MM.1S (cell line): ENCODE measurements around the gene ARHGEF33.
"Not testable (repeated sequence)": the region's sequence is repeated elsewhere in the genome, so short reads cannot be mapped to it uniquely, and the experiment has no call there.

Experiments
- DNase-seq: peaks from one replicate; pipeline ENCODE4 v3.0.0-alpha.2; 2015
- H2AFZ ChIP-seq: fragments of 300-600 bp; sonication (generic); 2 replicates; pipeline ENCODE4 v1.6.0; 2016; ENCODE audit warnings: antibody characterized with exemption, low read length
- H3F3A ChIP-seq: fragments of 300-600 bp; sonication (generic); 2 replicates; pipeline ENCODE4 v1.6.1; 2016; ENCODE audit warnings: mild to moderate bottlenecking, antibody characterized with exemption, low read length, moderate library complexity, mixed read lengths; ENCODE audit not compliant: insufficient read depth
- H3K27ac ChIP-seq: fragments of 300-600 bp; sonication (generic); 2 replicates; pipeline ENCODE4 v1.5.1; 2016; ENCODE audit warnings: mild to moderate bottlenecking, low read length
- H3K27me3 ChIP-seq: fragments of 300-600 bp; sonication (generic); replicated peaks from 2 replicates; pipeline ENCODE4 v1.6.0; 2016; ENCODE audit warnings: low read length; ENCODE audit not compliant: insufficient read depth
- H3K36me3 ChIP-seq: fragments of 300-600 bp; sonication (generic); replicated peaks from 2 replicates; pipeline ENCODE4 v1.6.1; 2016; ENCODE audit warnings: mild to moderate bottlenecking, low read length, mixed read lengths; ENCODE audit not compliant: insufficient read depth
- H3K4me1 ChIP-seq: fragments of 300-600 bp; sonication (generic); 2 replicates; pipeline ENCODE4 v1.6.1; 2016; ENCODE audit warnings: low read length, mixed read lengths
- H3K4me2 ChIP-seq: fragments of 300-600 bp; sonication (generic); 2 replicates; pipeline ENCODE4 v1.6.0; 2016; ENCODE audit warnings: low read depth, low read length
- H3K4me3 ChIP-seq: fragments of 300-600 bp; sonication (generic); 2 replicates; pipeline ENCODE4 v1.5.1; 2016; ENCODE audit warnings: low read length, mixed read lengths
- H3K79me2 ChIP-seq: fragments of 300-600 bp; sonication (generic); 2 replicates; pipeline ENCODE4 v1.6.1; 2016; ENCODE audit warnings: mixed run types, low read length, mixed read lengths
- H3K9ac ChIP-seq: fragments of 300-600 bp; sonication (generic); 2 replicates; pipeline ENCODE4 v1.6.1; 2016; ENCODE audit warnings: low read length, mixed read lengths
- H3K9me2 ChIP-seq: fragments of 300-600 bp; sonication (generic); replicated peaks from 2 replicates; pipeline ENCODE4 v1.6.1; 2016; ENCODE audit warnings: mild to moderate bottlenecking, low read length, mixed read lengths; ENCODE audit not compliant: insufficient read depth
- H3K9me3 ChIP-seq: fragments of 300-600 bp; sonication (generic); replicated peaks from 2 replicates; pipeline ENCODE4 v1.6.1; 2016; ENCODE audit warnings: mild to moderate bottlenecking, low read length, mixed read lengths; ENCODE audit not compliant: insufficient read depth
- H4K20me1 ChIP-seq: fragments of 300-600 bp; sonication (generic); 2 replicates; pipeline ENCODE4 v1.6.1; 2016; ENCODE audit warnings: mild to moderate bottlenecking, low read length, moderate library complexity, mixed read lengths; ENCODE audit not compliant: insufficient read depth
- EZH2 ChIP-seq: fragments of 300-600 bp; sonication (generic); optimal IDR thresholded peaks from 2 replicates; pipeline ENCODE3; 2017; ENCODE audit warnings: low read depth, mild to moderate bottlenecking, antibody characterized with exemption, low read length, mixed read lengths
- EZH2phosphoT487 ChIP-seq: fragments of 300-600 bp; sonication (generic); IDR thresholded peaks from 2 replicates; pipeline ENCODE4 v1.6.1; 2018; ENCODE audit warnings: antibody characterized with exemption, low read length
- TF ChIP-seq, protein P1 (sequence below): fragments of 300-600 bp; sonication (generic); IDR thresholded peaks from 2 replicates; pipeline ENCODE4 v1.5.1; 2016; ENCODE audit warnings: antibody characterized with exemption, low read length, mixed read lengths

The ARHGEF33 gene

DNA sequence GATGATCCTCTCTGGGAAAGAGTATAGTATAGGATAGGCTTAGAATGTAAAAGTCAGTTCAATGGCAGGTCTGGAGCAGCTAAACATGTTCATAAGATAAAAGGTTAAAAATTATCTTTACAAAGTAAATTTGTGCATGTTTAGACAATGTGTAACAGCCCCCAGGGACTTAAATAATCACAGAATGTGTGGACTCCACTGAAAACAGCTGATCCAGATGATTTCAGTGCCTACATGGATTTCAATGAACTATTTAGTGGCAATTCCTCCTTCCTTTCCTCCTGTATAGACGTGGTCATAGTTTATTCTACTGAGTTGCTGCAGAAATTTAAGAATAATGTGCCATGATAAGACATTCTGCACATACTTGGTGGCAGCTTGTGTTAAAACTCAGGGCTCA is 42.9 kb downstream of the ARHGEF33 start:
- no peak overlapping the region for H3K27ac ChIP-seq
- no peaks in the 10 kb centered on the region for H3K4me1 ChIP-seq

DNA sequence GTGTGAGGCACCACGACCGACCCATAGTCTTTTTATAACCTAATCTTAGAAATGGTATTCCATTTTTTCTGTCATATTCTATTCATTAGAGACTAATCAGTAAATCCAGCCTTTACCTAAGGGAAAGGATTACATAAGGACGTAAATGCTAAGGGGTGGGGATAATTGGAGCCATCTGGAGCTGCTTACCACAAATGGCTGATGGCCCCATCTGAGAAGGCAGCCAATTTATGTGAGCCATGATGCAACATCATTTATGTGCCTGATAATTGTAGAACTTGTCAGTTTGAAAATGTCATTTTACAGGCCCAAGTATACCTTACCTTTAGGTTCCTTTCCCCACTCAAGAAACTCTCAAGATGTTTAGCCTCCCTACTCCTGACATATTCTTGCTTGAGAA is 44.0 kb downstream of the ARHGEF33 start:
- no peaks in the 10 kb centered on the region for H3F3A ChIP-seq
- no peak overlapping the region for H2AFZ ChIP-seq
- no peaks in the 10 kb centered on the region for H3K9me3 ChIP-seq
- no peak overlapping the region for H3K4me2 ChIP-seq
- no peaks in the 10 kb centered on the region for H3K36me3 ChIP-seq
- no peak for TF ChIP-seq EZH2phosphoT487
- H3K4me1 ChIP-seq: no peaks in the 10 kb centered on the region
- H3K9me2 ChIP-seq: no peaks in the 10 kb centered on the region
- no peak overlapping the region for H3K27ac ChIP-seq
- no peaks in the 10 kb centered on the region for H4K20me1 ChIP-seq
- H3K27me3 ChIP-seq: no peaks in the 10 kb centered on the region
- H3K79me2 ChIP-seq: no peaks in the 10 kb centered on the region
- H3K9ac ChIP-seq: no peak overlapping the region
- no peak for DNase-seq
- no peak overlapping the region for H3K4me3 ChIP-seq

More for the DNA sequence above, 42.9 kb downstream of the ARHGEF33 start:
- Histone ChIP-seq H3K79me2 (no peaks in the 10 kb centered on the region), H3K4me3 (no peak overlapping the region), H3K9me3 (no peaks in the 10 kb centered on the region), H3F3A (no peaks in the 10 kb centered on the region), H3K9ac (no peak overlapping the region), H3K27me3 (no peaks in the 10 kb centered on the region), H2AFZ (no peak overlapping the region), H4K20me1 (no peaks in the 10 kb centered on the region), H3K4me2 (no peak overlapping the region), H3K9me2 (no peaks in the 10 kb centered on the region), H3K36me3 (no peaks in the 10 kb centered on the region)
- TF ChIP-seq EZH2: no peak
- TF ChIP-seq, protein P1, sequence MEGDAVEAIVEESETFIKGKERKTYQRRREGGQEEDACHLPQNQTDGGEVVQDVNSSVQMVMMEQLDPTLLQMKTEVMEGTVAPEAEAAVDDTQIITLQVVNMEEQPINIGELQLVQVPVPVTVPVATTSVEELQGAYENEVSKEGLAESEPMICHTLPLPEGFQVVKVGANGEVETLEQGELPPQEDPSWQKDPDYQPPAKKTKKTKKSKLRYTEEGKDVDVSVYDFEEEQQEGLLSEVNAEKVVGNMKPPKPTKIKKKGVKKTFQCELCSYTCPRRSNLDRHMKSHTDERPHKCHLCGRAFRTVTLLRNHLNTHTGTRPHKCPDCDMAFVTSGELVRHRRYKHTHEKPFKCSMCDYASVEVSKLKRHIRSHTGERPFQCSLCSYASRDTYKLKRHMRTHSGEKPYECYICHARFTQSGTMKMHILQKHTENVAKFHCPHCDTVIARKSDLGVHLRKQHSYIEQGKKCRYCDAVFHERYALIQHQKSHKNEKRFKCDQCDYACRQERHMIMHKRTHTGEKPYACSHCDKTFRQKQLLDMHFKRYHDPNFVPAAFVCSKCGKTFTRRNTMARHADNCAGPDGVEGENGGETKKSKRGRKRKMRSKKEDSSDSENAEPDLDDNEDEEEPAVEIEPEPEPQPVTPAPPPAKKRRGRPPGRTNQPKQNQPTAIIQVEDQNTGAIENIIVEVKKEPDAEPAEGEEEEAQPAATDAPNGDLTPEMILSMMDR: no peak
- no peak for TF ChIP-seq EZH2phosphoT487
- no peak for DNase-seq

DNA sequence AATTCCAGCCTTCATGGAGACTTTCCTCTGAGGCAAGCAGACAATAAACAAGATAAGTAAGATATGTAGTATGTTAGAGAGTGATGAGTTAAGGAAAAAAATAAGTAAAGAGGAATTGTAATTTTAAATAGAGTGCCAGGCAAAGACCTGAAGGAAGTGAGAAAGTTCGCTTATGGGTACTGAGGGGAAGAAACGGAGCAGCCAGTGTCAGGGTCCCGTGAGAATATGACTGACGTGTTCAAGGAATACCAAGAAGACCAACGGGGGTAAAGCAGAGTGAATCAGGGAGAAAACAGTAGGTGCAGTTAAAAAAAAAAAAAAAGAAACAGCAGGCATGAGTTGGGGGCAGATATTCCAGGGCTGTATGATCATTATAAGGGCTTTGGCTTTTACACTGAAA is 45.1 kb downstream of the ARHGEF33 start:
- H3K36me3 ChIP-seq: no peaks in the 10 kb centered on the region
- H3K4me3 ChIP-seq: no peak overlapping the region
- no peaks in the 10 kb centered on the region for H3K9me3 ChIP-seq
- H3K79me2 ChIP-seq: no peaks in the 10 kb centered on the region
- no peaks in the 10 kb centered on the region for H4K20me1 ChIP-seq
- no peak for DNase-seq
- H3K4me2 ChIP-seq: no peak overlapping the region
- H3K27me3 ChIP-seq: no peaks in the 10 kb centered on the region
- no peaks in the 10 kb centered on the region for H3F3A ChIP-seq
- H3K4me1 ChIP-seq: no peaks in the 10 kb centered on the region
- H2AFZ ChIP-seq: no peak overlapping the region
- H3K9ac ChIP-seq: no peak overlapping the region
- H3K9me2 ChIP-seq: no peaks in the 10 kb centered on the region
- no peak overlapping the region for H3K27ac ChIP-seq
- TF ChIP-seq EZH2: no peak
- no peak for TF ChIP-seq EZH2phosphoT487
- TF ChIP-seq, protein P1: no peak

DNA sequence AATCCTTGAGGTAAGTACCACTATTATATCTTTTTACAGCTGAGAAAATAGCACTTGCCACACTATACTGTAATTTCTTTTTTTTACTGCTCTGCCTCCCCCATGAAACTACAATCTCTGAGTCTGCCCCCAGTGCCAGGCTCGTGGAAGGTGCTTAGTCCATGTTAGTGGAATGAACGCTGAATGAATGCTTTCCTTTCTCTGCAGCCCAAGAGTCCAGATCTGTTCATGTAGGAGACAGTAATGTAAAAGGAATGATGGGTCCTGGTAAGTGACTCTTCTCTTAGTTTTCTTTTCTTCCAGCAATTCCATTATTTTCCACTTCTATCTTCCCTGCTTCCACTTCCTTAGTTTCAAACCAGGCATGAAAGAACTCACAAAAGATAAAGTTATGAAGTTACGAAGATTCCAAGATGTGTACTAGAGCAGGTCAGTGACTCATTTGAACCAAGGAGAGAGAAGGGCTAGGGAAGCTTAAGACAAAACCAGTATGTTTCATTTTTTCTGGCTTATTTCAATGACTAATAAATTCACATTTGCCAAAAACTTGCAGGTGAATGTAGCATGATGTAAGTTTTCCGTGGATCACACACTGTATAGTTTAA is 46.0 kb downstream of the ARHGEF33 start:
- H3F3A ChIP-seq: no peaks in the 10 kb centered on the region
- no peaks in the 10 kb centered on the region for H3K79me2 ChIP-seq
- DNase-seq: no peak
- no peaks in the 10 kb centered on the region for H3K27me3 ChIP-seq
- no peaks in the 10 kb centered on the region for H4K20me1 ChIP-seq
- no peak overlapping the region for H3K27ac ChIP-seq
- TF ChIP-seq EZH2 (no peak), EZH2phosphoT487 (no peak)
- TF ChIP-seq, protein P1: no peak
- no peak overlapping the region for H3K4me3 ChIP-seq
- H3K4me1 ChIP-seq: no peaks in the 10 kb centered on the region
- no peak overlapping the region for H3K4me2 ChIP-seq
- H3K9me3 ChIP-seq: no peaks in the 10 kb centered on the region
- no peak overlapping the region for H3K9ac ChIP-seq
- H3K36me3 ChIP-seq: no peaks in the 10 kb centered on the region
- no peak overlapping the region for H2AFZ ChIP-seq
- no peaks in the 10 kb centered on the region for H3K9me2 ChIP-seq

DNA sequence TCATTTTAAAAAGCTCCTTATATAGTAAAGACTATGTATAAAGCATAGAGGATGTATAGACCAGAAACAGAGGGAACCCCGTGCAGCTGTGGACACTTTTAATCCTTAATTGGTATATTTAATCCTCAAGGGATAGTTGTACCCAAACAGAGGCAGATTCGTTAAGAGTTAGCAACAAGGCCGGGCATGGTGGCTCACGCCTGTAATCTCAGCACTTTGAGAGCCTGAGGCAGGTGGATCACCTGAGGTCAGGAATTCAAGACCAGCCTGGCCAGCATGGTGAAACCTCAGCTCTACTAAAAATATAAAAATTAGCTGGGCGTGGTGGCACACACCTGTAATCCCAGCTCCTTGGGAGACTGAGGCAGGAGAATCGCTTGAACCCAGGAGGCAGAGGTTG is 46.8 kb downstream of the ARHGEF33 start:
- H3K4me2 ChIP-seq, H3K9me2 ChIP-seq, H3K9ac ChIP-seq, H3K79me2 ChIP-seq, H3K4me3 ChIP-seq, H3K27me3 ChIP-seq, H3K36me3 ChIP-seq, DNase-seq, H3K9me3 ChIP-seq, H4K20me1 ChIP-seq, H2AFZ ChIP-seq, H3F3A ChIP-seq, H3K4me1 ChIP-seq, H3K27ac ChIP-seq: not testable (repeated sequence)
